Activated CD4-positive, alpha-beta T cell treated with anti-CD3 and anti-CD28 coated beads for 36 hours (primary cell): ENCODE data around the gene HLA-DQA1. TPM values are rescaled to one million over a fixed set of nuclear protein-coding genes. Genes with fewer than 3 reads are reported as not detected.
A peak's percentile ranks its signal among the peaks of the same experiment; 100 is the strongest.
"Not testable (repeated sequence)": the region's sequence is repeated elsewhere in the genome, so short reads cannot be mapped to it uniquely, and the experiment has no call there.

ENCODE experiments used
- ATAC-seq: fragments of 200-7000 bp; cut with Tn5 transposase; one replicate; pipeline ENCODE4 v1.10.0; 2021; ENCODE audit warnings: mild to moderate bottlenecking, moderate library complexity
- CTCF ChIA-PET: fragments of 350-600 bp; sonication (Branson Sonifier 250); formaldehyde crosslinking; loops from one replicate; lab custom pipeline; 2021; ENCODE audit warnings: antibody characterized with exemption; lab: Charles Lee
- POLR2A ChIA-PET: fragments of 350-600 bp; sonication (Branson Sonifier 250); formaldehyde crosslinking; loops from one replicate; lab custom pipeline; 2021; ENCODE audit warnings: antibody characterized with exemption, inconsistent platforms; lab: Charles Lee
- DNase-seq: peaks from one replicate; pipeline ENCODE4 v3.0.0-alpha.2; 2020
- H3K27ac Mint-ChIP-seq: one replicate; pipeline ENCODE4 v1.8.0; 2021; ENCODE audit warnings: mixed read lengths
- H3K27me3 Mint-ChIP-seq: one replicate; pipeline ENCODE4 v1.8.0; 2021; ENCODE audit warnings: mixed read lengths
- H3K36me3 Mint-ChIP-seq: one replicate; pipeline ENCODE4 v1.8.0; 2021; ENCODE audit warnings: low read depth, mixed read lengths
- H3K4me1 Mint-ChIP-seq: one replicate; pipeline ENCODE4 v1.8.0; 2021; ENCODE audit warnings: mixed read lengths
- H3K4me3 Mint-ChIP-seq: one replicate; pipeline ENCODE4 v1.8.0; 2021; ENCODE audit warnings: mild to moderate bottlenecking, moderate library complexity, mixed read lengths
- H3K9me3 Mint-ChIP-seq: one replicate; pipeline ENCODE4 v1.8.0; 2021; ENCODE audit warnings: low read depth, mixed read lengths
- intact Hi-C, 2 experiments: fragments of 100-400 bp; cut with DNase I in 1 of 2; cut with micrococcal nuclease in 1 of 2; formaldehyde crosslinking; loops; one replicate each; pipeline versions ENCODE4 v1.14.2 to v1.15.1; 2022 to 2024; cut with DNase I, micrococcal nuclease
- total RNA-seq, 2 experiments: library from RNA; stranded (reverse); gene quantifications; one replicate each; pipeline ENCODE4 v1.2.3, GENCODE V29; 2021

HLA-DQA1 gene
- total RNA-seq, 2 experiments from 2014 or later = 0.32 to 0.61 TPM

- intact Hi-C loops = loop anchor here (1.0 to 5.0 kb wide), 6 partner anchors 13 to 174 kb away; partner anchors contain the start of gene HLA-DQB1 (in 1 of the 2)
- Mint-ChIP-seq H3K9me3 (no peaks in the 10 kb centered on the region), H3K27ac (peak overlapping the region; percentile 56), H3K4me1 (peaks cover 56% of the 10 kb centered on the region), H3K36me3 (no peaks in the 10 kb centered on the region), H3K4me3 (peak overlapping the region; percentile 0), H3K27me3 (no peaks in the 10 kb centered on the region)
- ATAC-seq (no peak), DNase-seq (no peak)
- POLR2A ChIA-PET = no interaction called here
- CTCF ChIA-PET = interaction anchor here (0.8 to 2.1 kb wide), 5 partner anchors 9 to 162 kb away, joined by 3 to 14 read pairs (median 5); no protein-coding TSS in a partner anchor
Measured at GRCh38 chr6:32623693-32624092, 13.5 kb upstream of the HLA-DQA1 start.

GRCh38 chr6:32624565-32624964, 12.6 kb upstream of the HLA-DQA1 start:
- Mint-ChIP-seq H3K27me3 (no peaks in the 10 kb centered on the region), H3K27ac (peak overlapping the region; percentile 59), H3K4me3 (no peak overlapping the region), H3K9me3 (no peaks in the 10 kb centered on the region), H3K4me1 (peaks cover 56% of the 10 kb centered on the region), H3K36me3 (no peaks in the 10 kb centered on the region)
- intact Hi-C loops = loop anchor here in 1 of 2 experiments (5.0 kb wide), 1 partner anchor 173 kb away; no protein-coding TSS in a partner anchor
- ATAC-seq = no peak
- no peak for DNase-seq
- ChIA-PET CTCF (no interaction called here), POLR2A (no interaction called here)

GRCh38 chr6:32625137-32625536, 12.1 kb upstream of the HLA-DQA1 start:
- intact Hi-C loops = no loop called here
- ATAC-seq (no peak), DNase-seq (no peak)
- Mint-ChIP-seq H3K4me3 (no peak overlapping the region), H3K36me3 (no peaks in the 10 kb centered on the region), H3K27ac (no peak overlapping the region), H3K27me3 (no peaks in the 10 kb centered on the region), H3K9me3 (no peaks in the 10 kb centered on the region), H3K4me1 (peaks cover 56% of the 10 kb centered on the region)
- CTCF ChIA-PET = no interaction called here
- POLR2A ChIA-PET = no interaction called here

GRCh38 chr6:32627249-32627648, 10.0 kb upstream of the HLA-DQA1 start:
- Mint-ChIP-seq H3K9me3 (no peaks in the 10 kb centered on the region), H3K36me3 (no peaks in the 10 kb centered on the region), H3K27me3 (no peaks in the 10 kb centered on the region), H3K4me3 (no peak overlapping the region), H3K4me1 (peaks cover 46% of the 10 kb centered on the region), H3K27ac (no peak overlapping the region)
- CTCF ChIA-PET = interaction anchor here (0.7 kb wide), 1 partner anchor 15 kb away, joined by 3 read pairs; no protein-coding TSS in a partner anchor
- intact Hi-C loops = no loop called here
- POLR2A ChIA-PET = interaction anchor here (0.6 kb wide), 1 partner anchor 138 kb away, joined by 3 read pairs; no protein-coding TSS in a partner anchor
- no peak for DNase-seq
- ATAC-seq = peak; percentile 42

DNA sequence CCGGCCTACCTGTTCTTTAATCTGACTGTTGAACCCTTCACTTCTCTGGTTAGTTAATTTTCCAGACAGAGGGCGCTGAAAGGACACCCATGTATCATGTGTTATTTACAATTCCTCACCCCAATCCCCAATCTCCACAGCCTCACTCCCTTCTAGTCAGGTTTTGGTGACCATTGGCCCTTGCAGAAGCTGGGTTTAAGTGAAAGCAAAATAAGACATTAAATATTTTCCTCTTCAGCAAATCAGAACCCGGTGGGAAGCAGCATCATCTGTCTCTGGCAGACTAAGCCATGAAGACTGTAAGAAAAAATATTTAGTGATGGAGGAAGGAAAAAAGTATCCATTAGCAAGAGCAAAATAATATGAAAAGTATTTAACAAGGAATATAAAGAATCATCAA, 9.4 kb upstream of the HLA-DQA1 start:
- H3K27me3 Mint-ChIP-seq = no peaks in the 10 kb centered on the region
- no peaks in the 10 kb centered on the region for H3K36me3 Mint-ChIP-seq
- CTCF ChIA-PET = interaction anchor here (0.7 kb wide), 1 partner anchor 14 kb away, joined by 3 read pairs; no protein-coding TSS in a partner anchor
- no peaks in the 10 kb centered on the region for H3K9me3 Mint-ChIP-seq
- no peak overlapping the region for H3K4me3 Mint-ChIP-seq
- DNase-seq = peak; percentile 56
- peaks cover 41% of the 10 kb centered on the region for H3K4me1 Mint-ChIP-seq
- intact Hi-C loops = no loop called here
- H3K27ac Mint-ChIP-seq = peak overlapping the region; percentile 40
- ATAC-seq = peak; percentile 45
- POLR2A ChIA-PET = interaction anchor here (0.6 kb wide), 1 partner anchor 139 kb away, joined by 3 read pairs; no protein-coding TSS in a partner anchor

- ATAC-seq, H3K9me3 Mint-ChIP-seq, CTCF ChIA-PET, intact Hi-C loops, POLR2A ChIA-PET, DNase-seq, H3K36me3 Mint-ChIP-seq, H3K27ac Mint-ChIP-seq, H3K27me3 Mint-ChIP-seq, H3K4me3 Mint-ChIP-seq: not testable (repeated sequence)
- peaks cover 26% of the 10 kb centered on the region for H3K4me1 Mint-ChIP-seq
Measured at GRCh38 chr6:32629793-32630192, 7.4 kb upstream of the HLA-DQA1 start.

- peaks cover 2% of the 10 kb centered on the region for H3K27me3 Mint-ChIP-seq
- H3K36me3 Mint-ChIP-seq = no peaks in the 10 kb centered on the region
- no peaks in the 10 kb centered on the region for H3K9me3 Mint-ChIP-seq
- CTCF ChIA-PET = interaction anchor here (1.1 to 1.2 kb wide), 2 partner anchors 13 to 222 kb away, joined by 3 to 7 read pairs; no protein-coding TSS in a partner anchor
- H3K4me3 Mint-ChIP-seq = no peak overlapping the region
- H3K4me1 Mint-ChIP-seq = peaks cover 2% of the 10 kb centered on the region
- no peak overlapping the region for H3K27ac Mint-ChIP-seq
- no peak for DNase-seq
- no peak for ATAC-seq
- POLR2A ChIA-PET = no interaction called here
- intact Hi-C loops = no loop called here
Measured at GRCh38 chr6:32635526-32636123, 1.6 kb upstream of the HLA-DQA1 start.

GRCh38 chr6:32637883-32638282, 677 bp downstream of the HLA-DQA1 start:
- no peak for DNase-seq
- H3K4me3 Mint-ChIP-seq = no peak overlapping the region
- ChIA-PET CTCF (no interaction called here), POLR2A (interaction anchor here (0.7 kb wide), 1 partner anchor 1526 kb away, joined by 3 read pairs; no protein-coding TSS in a partner anchor)
- intact Hi-C loops = no loop called here
- no peaks in the 10 kb centered on the region for H3K9me3 Mint-ChIP-seq
- H3K36me3 Mint-ChIP-seq = no peaks in the 10 kb centered on the region
- peaks cover 2% of the 10 kb centered on the region for H3K27me3 Mint-ChIP-seq
- ATAC-seq = no peak
- H3K4me1 Mint-ChIP-seq = peaks cover 8% of the 10 kb centered on the region
- H3K27ac Mint-ChIP-seq = no peak overlapping the region

GRCh38 chr6:32638532-32639219, 1.5 kb downstream of the HLA-DQA1 start:
- POLR2A ChIA-PET = no interaction called here
- Mint-ChIP-seq H3K27me3 (peaks cover 2% of the 10 kb centered on the region), H3K27ac (no peak overlapping the region), H3K4me1 (peaks cover 8% of the 10 kb centered on the region), H3K36me3 (no peaks in the 10 kb centered on the region), H3K4me3 (no peak overlapping the region), H3K9me3 (no peaks in the 10 kb centered on the region)
- intact Hi-C loops = no loop called here
- no peak for DNase-seq
- CTCF ChIA-PET = no interaction called here
- no peak for ATAC-seq

DNA sequence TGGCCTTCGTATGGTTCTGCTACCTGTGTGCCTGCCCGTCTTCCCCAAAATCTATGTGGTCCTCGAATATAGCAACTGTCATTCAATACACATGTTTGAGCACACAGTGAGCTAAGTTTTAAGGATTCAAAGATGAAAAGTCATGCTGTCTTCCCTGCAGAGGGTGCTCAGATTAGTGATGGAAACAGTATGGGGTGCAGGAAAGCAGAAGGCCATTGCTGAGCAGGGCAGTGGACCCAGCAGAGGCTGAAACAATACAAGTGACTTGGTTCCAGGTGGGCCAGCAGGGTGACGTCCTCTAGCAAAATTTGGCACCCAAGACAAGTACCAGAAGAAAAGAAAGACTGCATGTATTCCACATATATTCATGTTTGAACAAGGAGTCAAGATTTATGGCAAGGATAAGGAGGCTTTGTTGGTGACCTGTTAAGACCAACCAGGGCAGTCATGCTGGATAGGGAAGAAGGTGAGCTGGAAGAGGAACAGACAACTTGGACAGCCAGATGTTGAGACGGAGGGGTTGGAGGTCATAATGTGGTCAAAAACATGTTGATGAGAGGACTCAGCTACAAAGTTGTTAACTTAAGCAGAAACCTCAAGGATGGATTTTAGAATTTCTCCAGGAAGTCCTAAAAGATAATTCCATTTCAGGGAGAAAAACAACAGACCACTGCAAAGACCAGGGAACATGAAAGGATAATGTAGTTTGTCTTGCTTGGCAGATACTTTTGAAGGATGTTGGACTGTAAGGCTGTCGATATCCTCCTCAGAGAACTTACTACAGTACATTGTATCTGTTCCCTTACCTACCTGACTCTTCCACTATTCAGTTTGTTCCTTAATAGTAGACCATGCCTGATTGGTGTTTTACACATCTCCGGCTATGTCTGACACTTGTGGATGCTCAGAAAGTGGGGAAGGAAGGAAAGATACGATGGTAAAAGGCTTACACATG, 2.5 kb downstream of the HLA-DQA1 start:
- Mint-ChIP-seq H3K4me1 (peaks cover 8% of the 10 kb centered on the region), H3K4me3 (no peak overlapping the region), H3K36me3 (no peaks in the 10 kb centered on the region), H3K27ac (no peak overlapping the region), H3K27me3 (peaks cover 2% of the 10 kb centered on the region), H3K9me3 (no peaks in the 10 kb centered on the region)
- POLR2A ChIA-PET = no interaction called here
- ATAC-seq (no peak), DNase-seq (no peak)
- CTCF ChIA-PET = interaction anchor here (0.6 to 0.7 kb wide), 2 partner anchors 186 to 417 kb away, joined by 3 read pairs; no protein-coding TSS in a partner anchor
- intact Hi-C loops = no loop called here

DNA sequence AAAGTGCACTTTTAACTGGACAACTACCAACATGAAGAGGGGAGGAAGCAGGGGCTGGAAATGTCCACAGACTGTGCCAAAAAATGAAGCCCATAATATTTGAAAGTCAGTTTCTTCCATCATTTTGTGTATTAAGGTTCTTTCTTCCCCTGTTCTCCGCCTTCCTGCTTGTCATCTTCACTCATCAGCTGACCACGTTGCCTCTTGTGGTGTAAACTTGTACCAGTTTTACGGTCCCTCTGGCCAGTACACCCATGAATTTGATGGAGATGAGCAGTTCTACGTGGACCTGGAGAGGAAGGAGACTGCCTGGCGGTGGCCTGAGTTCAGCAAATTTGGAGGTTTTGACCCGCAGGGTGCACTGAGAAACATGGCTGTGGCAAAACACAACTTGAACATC, 3.9 kb downstream of the HLA-DQA1 start:
- ChIA-PET CTCF (no interaction called here), POLR2A (no interaction called here)
- DNase-seq (no peak), ATAC-seq (no peak)
- Mint-ChIP-seq H3K4me1 (peaks cover 8% of the 10 kb centered on the region), H3K9me3 (no peaks in the 10 kb centered on the region), H3K36me3 (no peaks in the 10 kb centered on the region), H3K27ac (no peak overlapping the region), H3K4me3 (no peak overlapping the region), H3K27me3 (no peaks in the 10 kb centered on the region)
- intact Hi-C loops = no loop called here
